ENCODE results near the gene LSM4. TPM values are rescaled to one million over a fixed set of nuclear protein-coding genes. Genes with fewer than 3 reads are reported as not detected.

LSM4 gene
- total and polyA plus RNA-seq, 2 of the 13 experiments (the other 11 are each of a cell fraction or from before 2014, with no cell fraction given), result 65.8 to 166 TPM

- peak; percentile 85; the same call in 1 of the 2 replicates for TF ChIP-seq ZBTB25 (CRISPR knock-in tag; IDR thresholded peaks at IDR 0.05)
- no peak for TF ChIP-seq ZNF510 (CRISPR knock-in tag; IDR thresholded peaks at IDR 0.05; ENCODE audit: low read depth)
- peak; percentile 91 for TF ChIP-seq MYC (CRISPR knock-in tag; IDR thresholded peaks at IDR 0.05; ENCODE audit: borderline replicate concordance)
- TF ChIP-seq ZNF770 (CRISPR knock-in tag; IDR thresholded peaks at IDR 0.05), result peak; percentile 44; the same call in 1 of the 2 replicates
- no peak for TF ChIP-seq ZBTB37 (CRISPR knock-in tag; IDR thresholded peaks at IDR 0.05)
- no peak for TF ChIP-seq HIC2 (CRISPR knock-in tag; IDR thresholded peaks at IDR 0.05; ENCODE audit: low read depth)
- no peak for TF ChIP-seq ZNF879 (CRISPR knock-in tag; IDR thresholded peaks at IDR 0.05)
- no peak for TF ChIP-seq ZNF367 (CRISPR knock-in tag; IDR thresholded peaks at IDR 0.05; ENCODE audit: borderline replicate concordance)
- TF ChIP-seq HNF4G (IDR thresholded peaks at IDR 0.05; ENCODE audit: borderline replicate concordance, low read depth, low read length), result no peak
- no peak; the same call in 1 of the 2 replicates for TF ChIP-seq HNF4G (CRISPR knock-in tag; IDR thresholded peaks at IDR 0.05; ENCODE audit: borderline replicate concordance, low read depth)
- TF ChIP-seq RORA (CRISPR knock-in tag; IDR thresholded peaks at IDR 0.05), result no peak
- peak; percentile 21; the same call in 1 of the 2 replicates for TF ChIP-seq DR1 (CRISPR knock-in tag; IDR thresholded peaks at IDR 0.05)
- TF ChIP-seq PPARG (CRISPR knock-in tag; conservative IDR thresholded peaks at IDR 0.05), result no peak; the same call in 1 of the 2 replicates
- TF ChIP-seq, protein P1, sequence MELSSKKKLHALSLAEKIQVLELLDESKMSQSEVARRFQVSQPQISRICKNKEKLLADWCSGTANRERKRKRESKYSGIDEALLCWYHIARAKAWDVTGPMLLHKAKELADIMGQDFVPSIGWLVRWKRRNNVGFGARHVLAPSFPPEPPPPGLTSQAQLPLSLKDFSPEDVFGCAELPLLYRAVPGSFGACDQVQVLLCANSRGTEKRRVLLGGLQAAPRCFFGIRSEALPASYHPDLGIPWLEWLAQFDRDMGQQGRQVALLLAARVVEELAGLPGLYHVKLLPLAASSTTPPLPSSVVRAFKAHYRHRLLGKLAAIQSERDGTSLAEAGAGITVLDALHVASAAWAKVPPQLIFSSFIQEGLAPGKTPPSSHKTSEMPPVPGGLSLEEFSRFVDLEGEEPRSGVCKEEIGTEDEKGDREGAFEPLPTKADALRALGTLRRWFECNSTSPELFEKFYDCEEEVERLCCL (CRISPR knock-in tag; IDR thresholded peaks at IDR 0.05; ENCODE audit: borderline replicate concordance), result no peak
- TF ChIP-seq ZNF567 (CRISPR knock-in tag; IDR thresholded peaks at IDR 0.05; ENCODE audit: borderline replicate concordance), result no peak
- TF ChIP-seq ZNF569 (CRISPR knock-in tag; IDR thresholded peaks at IDR 0.05; ENCODE audit: borderline replicate concordance), result no peak
- peak; percentile 77 for TF ChIP-seq MYPOP (CRISPR knock-in tag; IDR thresholded peaks at IDR 0.05)
- TF ChIP-seq ATAD3A (CRISPR knock-in tag; IDR thresholded peaks at IDR 0.05), result no peak
- TF ChIP-seq KAT2B (IDR thresholded peaks at IDR 0.05; ENCODE audit: borderline replicate concordance, low read depth, low read length), result no peak
- TF ChIP-seq CEBPB (IDR thresholded peaks at IDR 0.05; ENCODE audit: borderline replicate concordance, low read depth, low read length), result peak; percentile 40; the same call in 1 of the 2 replicates
These were observed at the start of gene LSM4 (continued) for GRCh38 chr19:18322759-18323460.
